Measurements from ENCODE around the gene ALDH2. TPM values are rescaled to one million over a fixed set of nuclear protein-coding genes. Genes with fewer than 3 reads are reported as not detected.
"Not testable (repeated sequence)": the region's sequence is repeated elsewhere in the genome, so short reads cannot be mapped to it uniquely, and the experiment has no call there.

Gene ALDH2
- total RNA-seq, 4 donors from 2014 or later = 70.2 to 120 (median 95.3) TPM

DNA sequence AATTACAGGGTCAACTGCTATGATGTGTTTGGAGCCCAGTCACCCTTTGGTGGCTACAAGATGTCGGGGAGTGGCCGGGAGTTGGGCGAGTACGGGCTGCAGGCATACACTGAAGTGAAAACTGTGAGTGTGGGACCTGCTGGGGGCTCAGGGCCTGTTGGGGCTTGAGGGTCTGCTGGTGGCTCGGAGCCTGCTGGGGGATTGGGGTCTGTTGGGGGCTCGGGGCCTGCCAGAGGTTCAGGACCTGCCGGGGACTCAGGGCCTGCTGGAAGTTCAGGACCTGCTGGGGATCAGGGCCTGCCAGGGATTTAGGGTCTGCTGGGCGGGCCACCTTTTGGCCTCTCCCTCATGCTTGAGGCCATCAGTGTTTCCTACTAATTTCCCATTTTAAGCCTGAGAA is 37.1 kb downstream of the ALDH2 start:
- Histone ChIP-seq H3K36me3 (peaks cover 2 to 100% (median 8%) of the 10 kb centered on the region in 3 donors), H3K27me3 (no peaks in the 10 kb centered on the region), H3K9me3 (no peaks in the 10 kb centered on the region), H3K27ac (no peak overlapping the region), H3K4me3 (no peak overlapping the region), H3K4me1 (no peaks in the 10 kb centered on the region)
- DNase-seq (ENCODE audit: low spot score in 2 of 2) = no peak
- no peak for TF ChIP-seq POLR2A (IDR thresholded peaks at IDR 0.05)
- no peak for TF ChIP-seq EP300 (IDR thresholded peaks at IDR 0.05)
- TF ChIP-seq, protein P1, sequence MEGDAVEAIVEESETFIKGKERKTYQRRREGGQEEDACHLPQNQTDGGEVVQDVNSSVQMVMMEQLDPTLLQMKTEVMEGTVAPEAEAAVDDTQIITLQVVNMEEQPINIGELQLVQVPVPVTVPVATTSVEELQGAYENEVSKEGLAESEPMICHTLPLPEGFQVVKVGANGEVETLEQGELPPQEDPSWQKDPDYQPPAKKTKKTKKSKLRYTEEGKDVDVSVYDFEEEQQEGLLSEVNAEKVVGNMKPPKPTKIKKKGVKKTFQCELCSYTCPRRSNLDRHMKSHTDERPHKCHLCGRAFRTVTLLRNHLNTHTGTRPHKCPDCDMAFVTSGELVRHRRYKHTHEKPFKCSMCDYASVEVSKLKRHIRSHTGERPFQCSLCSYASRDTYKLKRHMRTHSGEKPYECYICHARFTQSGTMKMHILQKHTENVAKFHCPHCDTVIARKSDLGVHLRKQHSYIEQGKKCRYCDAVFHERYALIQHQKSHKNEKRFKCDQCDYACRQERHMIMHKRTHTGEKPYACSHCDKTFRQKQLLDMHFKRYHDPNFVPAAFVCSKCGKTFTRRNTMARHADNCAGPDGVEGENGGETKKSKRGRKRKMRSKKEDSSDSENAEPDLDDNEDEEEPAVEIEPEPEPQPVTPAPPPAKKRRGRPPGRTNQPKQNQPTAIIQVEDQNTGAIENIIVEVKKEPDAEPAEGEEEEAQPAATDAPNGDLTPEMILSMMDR (IDR thresholded peaks at IDR 0.05) = no peak
- WGBS, 2 donors = 97 to 98% methylated on average over 8 of the region's 8 CpGs

DNA sequence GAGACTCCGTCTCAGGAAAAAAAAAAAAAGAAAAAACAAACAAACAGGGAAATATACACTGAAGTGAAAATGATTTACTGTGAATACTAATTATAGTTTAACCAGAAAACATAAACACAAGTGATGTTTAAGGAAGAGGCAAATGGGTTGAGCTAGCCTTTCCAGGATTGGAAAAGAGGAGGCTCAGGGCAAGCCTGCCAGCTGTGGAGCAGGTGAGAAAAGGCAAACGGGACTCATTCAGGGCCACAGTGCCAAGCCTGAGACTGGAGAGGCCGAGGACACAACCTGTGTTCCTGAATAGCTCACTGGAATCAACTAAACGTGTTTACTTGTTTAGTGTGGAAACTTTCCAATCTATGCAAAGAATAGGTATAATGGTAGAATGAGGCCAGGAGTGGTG is 39.6 kb downstream of the ALDH2 start:
- 86 to 90% methylated on average over 4 of the region's 4 CpGs for WGBS, 2 donors
- TF ChIP-seq, protein P1 (IDR thresholded peaks at IDR 0.05) = no peak
- TF ChIP-seq POLR2A (IDR thresholded peaks at IDR 0.05) (no peak), EP300 (IDR thresholded peaks at IDR 0.05) (no peak)
- Histone ChIP-seq H3K4me1 (no peaks in the 10 kb centered on the region), H3K27ac (no peak overlapping the region), H3K27me3 (no peaks in the 10 kb centered on the region), H3K9me3 (no peaks in the 10 kb centered on the region), H3K4me3 (no peak overlapping the region), H3K36me3 (peaks cover 2 to 100% (median 4%) of the 10 kb centered on the region in 3 donors)
- DNase-seq (ENCODE audit: low spot score in 2 of 2) = no peak

DNA sequence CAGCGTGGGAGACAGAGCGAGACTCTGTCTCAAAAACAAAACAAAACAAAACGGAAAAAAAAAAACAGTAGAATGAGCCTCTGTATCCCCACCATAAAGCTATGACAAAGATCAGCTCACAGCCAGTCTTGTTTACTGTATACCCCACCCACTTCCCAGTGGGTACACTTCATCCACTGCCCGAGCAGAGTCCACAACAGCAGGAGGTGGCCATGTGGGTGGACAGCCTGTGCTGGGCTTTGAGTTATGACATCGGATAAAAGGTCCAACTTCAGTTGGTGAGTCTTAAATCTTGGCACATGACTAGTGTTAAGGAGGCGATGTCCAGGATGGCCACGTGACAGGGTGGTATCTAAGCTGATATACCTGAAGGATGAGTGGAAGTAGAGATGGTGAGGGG is 40.5 kb downstream of the ALDH2 start:
- no peak overlapping the region for H3K4me3 ChIP-seq

DNA sequence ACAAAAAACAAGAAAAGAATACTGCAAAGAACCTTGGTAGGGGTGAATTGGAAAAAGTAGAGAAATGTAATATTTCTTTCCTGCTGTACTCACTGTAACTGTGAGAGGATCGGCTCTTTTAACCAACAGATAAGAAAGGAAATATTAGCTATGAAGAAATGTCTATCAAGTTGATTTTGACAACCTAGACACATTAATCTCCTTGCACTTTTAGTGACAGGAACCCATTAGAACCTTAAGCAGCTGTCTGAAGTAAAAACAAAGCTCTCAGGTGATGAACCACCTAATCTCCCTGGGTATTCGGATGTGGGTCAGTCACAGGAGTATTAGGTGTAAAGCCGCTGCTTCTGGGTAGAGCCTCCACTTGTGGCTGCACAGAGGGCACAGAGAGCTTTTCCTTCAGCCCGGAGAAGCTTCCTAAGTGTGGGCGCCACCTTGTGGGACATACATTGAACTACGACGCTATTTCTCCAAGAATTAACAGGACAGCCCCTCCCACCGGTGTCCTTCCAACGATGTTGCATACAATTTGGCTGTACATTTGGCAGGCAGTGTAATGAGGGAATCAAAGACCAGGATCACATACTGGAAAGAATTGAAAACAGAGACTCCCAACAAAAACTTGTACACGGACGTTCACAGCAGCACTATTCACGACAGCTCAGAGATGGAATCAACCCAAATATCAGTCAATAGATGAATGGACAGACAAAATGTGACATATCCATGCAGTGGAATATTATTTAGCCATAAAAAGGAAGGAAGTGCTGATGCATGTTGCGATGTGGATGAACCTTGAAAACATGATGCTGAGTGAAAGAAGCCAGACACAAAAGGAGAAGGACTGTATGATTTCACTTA is 46.4 kb downstream of the ALDH2 start:
- DNase-seq (ENCODE audit: low spot score in 2 of 2) = peak; percentile 52 to 82
- 15 to 18% methylated on average over 13 of the region's 13 CpGs for WGBS, 2 donors
- TF ChIP-seq, protein P1 (IDR thresholded peaks at IDR 0.05) = peak; percentile 70 to 83 (median 81)
- TF ChIP-seq POLR2A (IDR thresholded peaks at IDR 0.05) = no peak
- peaks cover 0 to 5% (median 0%) of the 10 kb centered on the region in 4 donors for H3K4me1 ChIP-seq
- H3K27me3 ChIP-seq = no peaks in the 10 kb centered on the region
- H3K9me3 ChIP-seq = no peaks in the 10 kb centered on the region
- no peak overlapping the region for H3K27ac ChIP-seq
- H3K4me3 ChIP-seq = no peak overlapping the region
- H3K36me3 ChIP-seq = peaks cover 0 to 46% (median 4%) of the 10 kb centered on the region in 3 donors

More for the DNA sequence above, 40.5 kb downstream of the ALDH2 start:
- Histone ChIP-seq H3K27ac (no peak overlapping the region), H3K9me3 (no peaks in the 10 kb centered on the region), H3K36me3 (peaks cover 2 to 100% (median 4%) of the 10 kb centered on the region in 3 donors), H3K4me1 (no peaks in the 10 kb centered on the region), H3K27me3 (no peaks in the 10 kb centered on the region)
- no peak for DNase-seq (ENCODE audit: low spot score in 2 of 2)
- WGBS, 2 donors = 68 to 75% methylated on average over 7 of the region's 7 CpGs
- TF ChIP-seq, protein P1 (IDR thresholded peaks at IDR 0.05) = no peak
- TF ChIP-seq EP300 (IDR thresholded peaks at IDR 0.05) = no peak
- TF ChIP-seq POLR2A (IDR thresholded peaks at IDR 0.05) = no peak

DNA sequence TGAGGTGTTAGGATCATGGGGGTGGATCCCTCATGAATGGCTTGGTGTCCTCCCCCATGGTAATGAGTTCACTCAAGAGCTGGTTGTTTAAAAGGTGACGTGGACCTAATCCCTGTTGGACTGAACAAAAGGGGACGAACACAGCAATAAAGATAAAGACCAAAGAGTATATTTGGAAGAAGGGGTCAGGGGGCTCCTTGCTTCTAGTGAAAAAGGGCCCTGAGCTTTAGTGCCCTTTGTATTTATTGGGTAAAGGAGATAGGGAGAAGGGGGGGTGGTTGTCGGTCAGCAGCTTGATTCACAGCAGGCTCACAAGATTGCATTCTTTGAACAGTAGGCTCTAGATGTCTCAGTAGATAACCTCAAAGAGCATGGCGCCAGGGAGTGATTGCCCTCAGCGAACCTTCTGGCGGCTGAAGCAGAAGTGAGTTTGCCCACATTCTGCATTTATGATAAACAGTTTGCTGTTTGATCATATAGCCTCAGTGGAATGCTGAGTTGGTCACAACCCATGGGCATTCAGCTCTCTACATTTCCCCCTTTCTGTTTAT is 49.4 kb downstream of the ALDH2 start:
- WGBS, 2 donors = 68 to 73% methylated on average over 6 of the region's 6 CpGs
- no peak overlapping the region for H3K4me3 ChIP-seq
- DNase-seq (ENCODE audit: low spot score in 2 of 2) = no peak

DNA sequence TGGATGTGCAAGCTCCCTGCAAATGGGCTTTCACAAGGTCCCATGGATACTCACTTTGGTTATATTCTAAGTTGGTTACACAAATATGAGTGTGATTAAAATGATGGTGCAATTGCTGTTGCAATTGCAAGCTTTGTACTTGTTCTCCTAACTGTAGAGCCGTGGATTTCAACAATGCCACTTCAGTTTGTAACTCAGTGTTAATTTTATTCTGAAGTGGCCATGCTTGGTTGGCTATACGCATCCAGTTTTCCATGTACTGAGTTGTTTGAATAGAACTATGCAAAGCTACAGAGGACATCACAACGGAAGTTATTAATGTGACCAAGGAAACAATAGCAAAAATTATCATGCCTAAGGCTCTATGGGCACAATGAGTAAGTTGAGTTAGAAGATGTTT is 50.2 kb downstream of the ALDH2 start:
- not testable (repeated sequence) for H3K27ac ChIP-seq; DNase-seq (ENCODE audit: low spot score in 2 of 2); H3K9me3 ChIP-seq; H3K36me3 ChIP-seq; H3K27me3 ChIP-seq; H3K4me3 ChIP-seq; H3K4me1 ChIP-seq
- 58 to 65% methylated on average over 3 of the region's 3 CpGs for WGBS, 2 donors

More for the DNA sequence above, 49.4 kb downstream of the ALDH2 start:
- Histone ChIP-seq H3K9me3 (no peaks in the 10 kb centered on the region), H3K4me1 (peaks cover 0 to 5% (median 0%) of the 10 kb centered on the region in 4 donors), H3K36me3 (peaks cover 0 to 16% (median 0%) of the 10 kb centered on the region in 3 donors), H3K27ac (no peak overlapping the region), H3K27me3 (no peaks in the 10 kb centered on the region)
- TF ChIP-seq EP300 (IDR thresholded peaks at IDR 0.05) (no peak), POLR2A (IDR thresholded peaks at IDR 0.05) (no peak)
- TF ChIP-seq, protein P1 (IDR thresholded peaks at IDR 0.05) = no peak

Data from tibial nerve (tissue), 4 donors.